Inflammatory macrophage treated with lipopolysaccharide for 4 hours (primary cell): Measurements from ENCODE around the gene NFX1.
"Not testable (repeated sequence)": the region's sequence is repeated elsewhere in the genome, so short reads cannot be mapped to it uniquely, and the experiment has no call there.

Experiments
- DNase-seq: peaks from one replicate; pipeline ENCODE4 v3.0.0-alpha.2; 2020

Gene NFX1

DNA sequence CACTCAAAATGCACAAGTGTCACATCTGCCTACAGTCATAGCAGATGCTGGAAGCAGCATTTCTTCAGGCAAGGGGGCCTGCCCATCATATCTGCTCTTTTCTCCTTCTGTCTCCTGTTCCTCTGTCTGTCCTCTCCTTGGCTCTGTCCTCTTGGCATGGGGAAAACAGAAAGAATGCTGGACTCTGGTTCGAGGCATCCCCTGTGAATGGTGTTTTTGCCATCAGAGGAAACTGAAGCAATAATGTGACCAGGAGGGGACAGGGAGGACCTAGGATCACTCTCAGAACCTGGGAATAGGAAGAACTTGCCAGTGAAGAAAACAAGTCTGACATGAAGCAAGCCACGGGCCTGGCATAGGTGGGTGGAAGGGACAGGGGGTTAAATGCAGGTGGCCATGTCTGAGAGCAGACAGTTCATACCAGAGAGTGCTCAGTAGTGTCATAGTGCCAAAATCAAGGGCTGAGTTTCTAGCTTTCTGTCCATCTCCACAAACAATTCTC lies 76.7 kb downstream of the NFX1 start:
- no peak for DNase-seq

DNA sequence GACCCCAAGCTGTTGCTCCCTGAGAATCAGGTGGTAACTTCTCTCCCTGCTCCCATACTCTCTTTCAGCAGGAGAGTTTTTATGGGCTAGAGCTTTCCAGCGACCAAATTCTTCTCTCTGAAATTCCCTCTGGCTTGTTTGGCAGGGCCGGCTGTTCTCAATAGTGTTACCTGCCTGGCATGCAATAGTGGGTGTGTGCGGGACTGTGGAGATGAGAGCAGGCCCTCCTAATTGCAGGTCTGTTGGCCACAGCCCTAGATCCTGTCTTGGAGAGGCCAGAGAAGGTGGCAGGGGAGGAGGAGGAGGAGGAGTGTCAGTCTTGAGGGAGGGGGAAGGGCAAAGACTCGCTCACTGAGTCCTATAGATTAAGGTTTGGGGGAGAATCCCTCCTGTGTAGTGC lies 82.6 kb downstream of the NFX1 start:
- no peak for DNase-seq

DNA sequence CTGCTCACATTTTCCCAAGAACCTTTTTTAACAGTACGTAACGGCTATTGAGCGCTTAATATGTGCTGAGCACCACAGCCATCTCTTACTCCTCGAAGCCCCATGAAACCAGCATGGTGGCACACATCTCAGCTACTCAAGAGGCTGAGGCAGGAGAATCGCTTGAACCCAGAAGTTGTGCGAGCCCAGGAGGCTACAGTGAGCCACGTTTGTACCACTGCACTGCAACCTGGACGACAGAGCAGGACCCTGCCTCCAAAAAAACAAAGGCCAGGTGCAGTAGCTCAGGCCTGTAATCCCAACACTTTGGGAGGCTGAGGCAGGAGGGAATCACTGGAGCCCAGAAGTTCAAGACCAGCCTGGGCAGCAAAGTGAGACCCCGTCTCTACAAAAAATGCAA lies 83.9 kb downstream of the NFX1 start:
- no peak for DNase-seq

DNA sequence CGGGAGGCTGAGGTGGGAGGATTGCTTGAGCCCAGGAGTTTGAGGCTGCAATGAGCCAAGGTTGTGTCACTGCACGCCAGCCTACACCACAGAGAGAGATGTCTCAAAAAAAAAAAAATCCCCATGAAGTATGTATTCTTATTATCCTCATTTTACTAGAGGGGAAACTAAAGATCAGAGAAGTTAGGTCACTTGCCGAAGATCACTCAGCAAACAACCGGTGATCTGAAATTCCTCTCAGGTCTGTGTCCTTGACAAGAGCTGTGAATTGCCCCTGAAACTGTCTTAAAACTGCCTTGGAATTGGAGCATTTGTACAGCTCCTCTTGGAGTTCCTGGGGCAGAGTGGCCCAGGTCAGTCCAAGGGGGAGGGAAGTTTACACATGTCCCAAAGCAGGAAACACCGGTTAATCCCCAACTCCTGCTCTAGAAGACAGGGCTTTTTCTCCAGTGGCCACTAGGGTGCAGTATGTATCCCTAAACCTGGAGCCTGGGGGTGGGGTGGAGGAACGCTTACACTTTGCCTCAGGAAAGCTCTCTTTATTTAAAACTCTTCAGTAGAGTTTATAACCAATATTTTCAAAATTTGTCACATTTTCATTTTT lies 84.4 kb downstream of the NFX1 start:
- DNase-seq, result peak; percentile 61

DNA sequence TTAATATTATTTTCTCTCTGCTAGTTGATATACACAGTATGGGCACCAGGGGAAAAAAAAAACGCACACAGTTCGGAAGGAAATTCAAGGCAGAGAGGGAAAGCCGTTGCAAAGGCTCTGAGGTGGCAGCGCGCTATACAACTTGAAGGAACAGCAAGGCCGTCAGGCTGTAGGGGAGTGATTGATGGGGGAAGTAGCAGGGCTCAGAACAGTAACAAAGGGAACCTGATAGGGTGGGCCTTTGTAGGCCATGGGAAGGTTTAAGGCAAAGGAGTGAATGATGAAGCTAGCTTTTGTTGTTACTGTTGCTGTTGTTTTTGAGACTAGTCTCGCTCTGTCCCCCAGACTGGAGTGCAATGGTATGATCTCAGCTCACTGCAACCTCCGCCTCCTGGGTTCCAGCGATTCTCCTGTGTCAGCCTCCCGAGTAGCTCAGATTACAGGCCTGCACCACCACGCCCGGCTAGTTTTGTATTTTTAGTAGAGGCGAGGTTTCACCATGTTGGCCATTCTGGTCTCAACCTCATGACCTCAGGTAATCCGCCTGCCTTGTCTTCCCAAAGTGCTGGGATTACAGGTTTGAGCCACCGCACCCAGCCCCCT lies 85.0 kb downstream of the NFX1 start:
- no peak for DNase-seq

DNA sequence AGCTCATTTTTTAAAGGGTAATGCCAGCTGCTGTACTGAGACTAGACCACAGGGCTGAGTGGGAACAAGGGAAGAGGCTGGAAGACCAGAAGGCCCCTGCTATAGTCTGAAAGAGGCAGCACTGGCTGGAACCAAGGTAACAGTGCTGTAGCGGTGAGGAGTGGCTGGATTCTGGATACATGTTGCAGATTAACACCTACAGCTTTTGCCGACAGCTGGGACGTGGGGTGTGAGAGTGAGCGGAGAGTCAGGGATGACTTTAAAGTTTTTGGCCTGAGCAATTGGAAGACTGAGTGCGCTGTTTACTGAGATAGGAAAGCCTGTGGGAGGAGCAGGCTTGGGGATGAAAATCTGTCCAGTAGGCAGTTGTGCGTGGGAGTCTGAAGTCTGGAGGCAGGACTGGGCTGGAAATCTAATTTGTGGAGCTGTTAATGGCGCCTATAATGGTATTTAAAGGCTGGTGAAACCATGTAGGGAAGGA lies 85.6 kb downstream of the NFX1 start:
- DNase-seq, result no peak

DNA sequence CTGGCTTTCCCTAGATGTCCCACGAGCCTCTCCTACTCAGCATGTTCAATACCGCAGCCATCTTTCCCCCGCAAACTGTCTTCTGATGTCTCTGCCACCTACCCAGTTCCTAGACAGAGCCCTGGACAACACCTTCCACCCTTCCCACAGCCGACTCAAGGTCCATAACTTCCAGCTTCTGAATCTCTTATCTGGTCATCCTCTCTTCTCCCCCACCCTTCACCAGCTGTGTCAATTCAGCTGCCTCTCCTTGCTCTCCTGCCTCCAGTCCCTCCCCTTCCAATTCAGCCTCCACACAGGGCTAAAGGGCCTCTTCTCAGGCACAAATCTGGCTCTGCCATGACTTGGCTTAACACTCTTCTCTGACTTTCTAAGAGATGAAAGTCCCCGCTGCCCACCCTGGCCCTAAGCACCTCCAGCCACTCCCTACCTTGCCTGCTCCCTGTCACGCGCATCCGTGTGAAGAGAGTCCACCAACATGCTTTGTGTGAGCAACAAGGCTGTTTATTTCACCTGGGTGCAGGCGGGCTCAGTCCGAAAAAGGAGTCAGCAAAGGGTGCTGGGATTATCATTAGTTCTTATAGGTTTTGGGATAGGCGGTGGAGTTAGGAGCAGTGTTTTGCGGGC lies 86.9 kb downstream of the NFX1 start:
- no peak for DNase-seq

DNA sequence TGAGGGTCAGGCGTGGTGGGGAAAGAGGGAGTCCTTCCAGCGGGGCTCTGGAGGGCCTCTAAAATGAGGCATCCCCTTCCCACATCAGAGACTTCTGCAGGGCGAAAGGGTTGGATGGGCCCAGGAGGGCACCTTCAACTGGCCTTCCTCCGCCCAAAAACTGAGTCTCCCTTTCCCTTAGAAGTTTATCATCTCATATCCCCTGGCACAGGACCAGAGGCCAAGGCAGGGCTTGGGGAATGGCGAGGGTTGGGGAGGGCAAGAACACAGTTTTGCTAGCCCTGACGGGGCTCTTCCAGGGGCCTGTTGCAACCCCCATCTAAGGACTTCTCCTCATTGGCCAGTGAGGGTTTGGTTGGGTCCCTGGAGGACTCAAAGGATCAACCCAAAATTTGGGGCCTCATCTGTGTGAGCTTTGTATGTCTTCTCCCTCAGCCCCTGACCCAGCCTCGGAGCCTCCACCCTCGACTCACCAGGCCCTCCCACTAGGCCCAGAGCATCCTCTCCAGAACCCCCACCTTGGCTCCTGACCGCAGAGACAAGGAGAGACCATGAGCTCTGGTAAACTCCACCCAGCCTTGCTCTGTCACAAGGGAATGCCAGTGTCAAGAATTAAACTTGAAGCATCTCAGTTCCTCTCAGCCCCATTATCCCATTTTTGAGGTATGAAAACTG lies 87.9 kb downstream of the NFX1 start:
- no peak for DNase-seq

DNA sequence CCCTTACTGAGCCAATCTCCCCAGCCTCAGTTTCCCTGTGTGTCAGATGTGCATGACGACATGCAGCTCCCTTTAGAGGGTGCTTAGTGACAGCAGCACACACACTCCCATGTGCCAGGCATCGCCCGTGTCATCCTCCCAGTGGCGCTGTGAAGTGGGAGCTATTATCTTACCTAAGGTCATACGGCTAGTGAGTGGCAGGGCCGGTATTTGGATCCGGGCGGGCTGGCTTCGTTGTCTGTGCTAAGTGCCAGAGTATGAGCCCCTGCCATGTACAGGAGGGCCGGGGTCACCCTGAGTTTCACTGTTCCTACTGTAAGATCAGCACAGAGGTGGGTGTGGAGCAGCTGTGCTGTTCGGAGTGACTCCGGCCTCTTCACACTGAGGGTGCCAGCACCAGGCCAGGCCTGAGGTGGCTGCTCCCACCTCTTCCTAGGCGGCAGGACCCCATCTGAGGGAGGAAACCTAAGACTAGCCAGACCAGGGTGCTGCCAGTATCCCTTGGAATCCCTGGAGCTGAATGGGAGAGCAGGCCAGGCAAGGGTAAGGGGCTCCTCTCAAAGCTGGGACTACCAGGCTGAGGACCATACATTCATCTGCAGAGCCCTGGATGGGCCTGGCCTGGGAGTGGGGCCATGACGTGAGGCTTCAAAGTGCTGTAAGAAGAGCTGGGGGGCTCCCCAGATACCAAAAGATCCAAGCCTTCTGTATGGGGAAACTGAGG lies 89.5 kb downstream of the NFX1 start:
- DNase-seq, result no peak

DNA sequence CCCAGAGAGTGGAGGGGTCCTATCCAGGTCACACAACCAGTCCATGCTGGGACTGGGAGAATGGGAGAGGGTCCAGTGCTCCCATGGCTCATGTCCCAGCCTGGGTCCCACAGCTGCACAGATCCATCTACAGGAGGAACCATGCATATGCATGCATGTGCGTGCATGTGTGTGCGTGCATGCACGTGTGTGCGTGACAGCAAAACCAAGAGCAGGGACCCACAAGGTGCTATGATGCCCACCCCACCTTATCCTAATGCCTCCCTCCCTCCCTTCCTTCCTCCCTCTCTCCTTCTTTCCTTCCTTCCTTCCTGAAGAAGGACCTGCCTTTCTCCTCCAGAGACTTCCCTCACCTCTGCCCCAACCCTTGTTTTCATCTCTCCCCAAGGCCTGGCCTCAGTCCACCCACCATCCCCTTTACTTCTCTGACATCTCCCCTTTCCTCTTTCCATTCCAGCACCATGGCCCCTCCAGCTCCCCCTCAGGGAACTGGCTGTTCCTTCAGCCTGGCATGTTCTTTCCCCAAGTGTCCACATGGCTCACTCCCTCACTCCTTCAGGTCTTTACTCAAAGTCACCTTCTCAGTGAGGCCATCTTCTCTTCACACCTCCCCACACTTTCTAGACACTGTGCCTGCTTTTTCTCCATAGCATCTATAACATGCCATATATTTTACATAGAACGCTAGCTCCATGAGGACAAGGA lies 90.2 kb downstream of the NFX1 start:
- no peak for DNase-seq

DNA sequence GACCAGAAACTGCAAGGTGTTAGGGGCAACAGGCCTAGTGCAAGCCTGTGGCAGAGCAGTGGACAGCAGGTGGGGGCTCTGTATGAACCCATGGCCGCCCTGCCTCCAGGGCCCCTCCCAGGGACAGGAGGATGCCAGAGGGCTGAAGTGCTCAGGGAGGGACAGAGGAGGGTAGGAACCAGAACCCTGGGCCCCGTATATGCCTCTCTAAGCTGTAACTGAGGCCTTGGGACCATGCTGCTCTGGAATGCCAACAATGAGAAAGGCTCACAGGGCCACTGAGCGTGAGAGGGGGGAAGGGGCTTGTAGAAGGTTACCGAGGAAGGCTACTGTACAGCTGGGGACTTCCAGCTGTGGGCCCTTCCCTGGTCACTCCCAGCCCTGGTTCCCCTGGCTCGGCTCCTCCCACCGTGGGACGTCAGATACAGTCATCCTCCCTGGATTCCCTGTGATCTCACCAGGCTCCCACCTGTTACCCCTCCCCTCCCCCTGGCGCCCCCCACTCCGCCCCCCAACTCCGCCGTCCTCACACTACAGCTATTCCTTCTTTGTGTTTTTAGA lies 91.0 kb downstream of the NFX1 start:
- no peak for DNase-seq

DNA sequence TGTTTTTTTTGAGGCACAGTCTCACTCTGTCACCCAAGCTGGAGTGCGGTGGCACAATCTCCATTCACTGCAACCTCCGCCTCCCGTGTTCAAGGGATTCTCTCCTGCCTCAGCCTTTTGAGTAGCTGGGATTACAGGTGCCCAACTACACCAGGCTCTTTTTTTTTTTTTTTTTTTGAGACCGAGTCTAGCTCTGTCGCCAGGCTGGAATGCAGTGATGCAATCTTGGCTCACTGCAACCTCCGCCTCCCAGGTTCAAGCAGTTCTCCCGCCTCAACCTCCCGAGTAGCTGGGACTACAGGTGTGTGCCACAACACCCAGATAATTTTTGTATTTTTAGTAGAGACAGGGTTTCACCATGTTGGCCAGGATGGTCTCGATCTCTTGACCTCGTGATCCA lies 92.1 kb downstream of the NFX1 start:
- DNase-seq, result not testable (repeated sequence)

DNA sequence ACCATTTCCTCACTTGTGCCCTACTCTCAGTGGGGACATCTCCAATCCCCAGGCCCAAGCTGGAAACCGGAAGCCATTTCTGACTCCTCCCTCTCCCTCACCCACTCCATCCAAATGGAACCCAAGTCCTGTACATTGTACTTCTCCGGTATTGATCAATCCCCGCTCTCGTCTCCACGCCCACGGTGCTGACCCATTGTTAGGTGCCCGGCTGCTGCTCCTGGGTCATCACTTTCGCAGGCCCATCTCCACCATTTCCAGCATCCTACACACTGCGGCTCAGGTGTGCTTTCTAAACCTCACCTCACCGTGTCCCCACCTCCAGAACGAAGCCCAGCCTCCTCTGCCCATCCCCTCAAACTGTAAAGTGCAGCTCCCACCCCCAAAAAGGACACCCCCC lies 93.1 kb downstream of the NFX1 start:
- DNase-seq, result not testable (repeated sequence)

DNA sequence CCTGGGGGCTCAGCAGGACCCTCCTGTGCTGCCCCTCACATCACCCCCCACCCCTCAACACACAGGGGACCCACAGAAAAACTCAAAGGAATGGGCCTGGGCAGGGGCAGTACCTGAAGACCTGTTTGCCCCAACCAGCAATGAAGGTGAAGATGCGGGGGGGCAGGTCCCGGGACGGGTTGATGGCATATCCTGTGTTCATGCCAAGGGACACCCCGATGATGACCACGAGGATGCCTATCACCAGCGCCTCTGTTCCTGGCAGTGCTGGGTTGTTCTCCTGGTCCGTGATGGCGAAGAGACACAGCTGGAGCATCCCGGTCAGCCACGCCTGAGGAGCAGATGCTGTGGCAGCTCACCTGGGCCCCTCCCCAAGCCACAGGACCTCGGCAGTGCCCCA lies 95.2 kb downstream of the NFX1 start:
- DNase-seq, result not testable (repeated sequence)

DNA sequence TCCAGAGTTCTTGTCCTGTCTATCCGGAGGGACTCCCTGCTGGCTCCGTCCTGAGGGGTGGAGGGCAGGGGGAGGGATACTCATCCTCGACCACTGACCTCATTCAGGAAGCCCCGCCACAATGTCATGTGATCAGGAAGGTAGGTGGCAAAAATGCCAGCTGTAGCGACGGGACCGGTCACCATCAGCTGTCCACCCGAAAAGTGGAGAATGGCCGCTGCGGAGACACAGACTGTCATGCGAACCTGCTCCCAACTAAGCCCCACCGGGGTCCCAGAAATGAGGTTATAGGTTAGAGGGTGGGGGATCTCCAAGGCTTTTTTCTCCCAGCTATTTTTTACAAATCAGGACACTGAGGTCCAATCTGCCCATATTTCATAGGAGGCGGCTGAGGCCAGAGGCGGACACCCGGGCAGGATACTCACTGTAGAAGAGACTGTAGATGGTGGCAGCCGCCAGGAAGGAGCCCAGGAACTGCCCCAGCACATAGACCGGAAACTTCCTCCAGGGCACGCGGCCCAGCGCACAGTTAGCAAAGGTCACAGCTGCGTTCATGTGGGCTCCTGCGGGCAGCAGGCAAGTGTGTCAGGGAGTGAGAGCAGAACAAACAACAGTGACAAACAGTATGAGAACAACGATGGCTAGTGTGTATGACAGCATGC lies 95.8 kb downstream of the NFX1 start:
- not testable (repeated sequence) for DNase-seq

DNA sequence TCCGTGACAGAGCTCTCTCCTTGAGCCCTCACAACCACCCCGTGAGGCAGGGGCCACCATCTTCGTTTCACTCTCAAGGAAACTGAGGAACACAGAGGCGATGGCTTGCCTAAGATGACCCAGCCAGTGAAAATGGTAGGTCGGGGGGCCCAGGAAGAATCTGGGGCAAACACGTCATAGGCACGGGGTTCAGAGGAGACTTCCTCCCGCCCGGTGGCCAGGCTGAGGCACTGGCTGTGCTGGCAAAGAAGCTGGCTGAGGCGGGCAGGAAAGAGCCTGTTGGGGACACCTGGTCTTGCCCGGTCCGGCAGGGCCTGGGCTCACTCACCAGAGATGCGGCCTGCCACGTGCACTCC lies 96.3 kb downstream of the NFX1 start:
- DNase-seq, result not testable (repeated sequence)

DNA sequence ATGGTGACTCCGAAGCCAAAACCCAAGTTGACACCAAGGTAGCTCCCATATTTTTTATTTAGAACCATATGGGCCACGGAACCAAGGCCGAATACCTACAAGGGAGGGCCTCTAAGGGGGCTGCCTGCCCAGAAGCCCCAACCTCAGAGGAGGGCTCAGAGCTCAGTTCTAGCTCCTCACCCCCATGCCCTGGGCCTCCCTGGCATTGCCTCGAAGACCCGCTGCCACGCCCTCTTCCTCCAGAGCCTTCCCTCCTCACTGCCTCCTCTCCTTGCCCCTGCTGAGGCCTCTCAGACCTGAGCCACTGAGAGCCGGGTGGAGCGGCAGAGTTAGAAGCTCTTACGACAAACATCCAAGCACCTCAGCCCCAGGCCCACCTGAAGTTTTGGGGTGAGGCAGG lies 96.7 kb downstream of the NFX1 start:
- DNase-seq, result not testable (repeated sequence)

DNA sequence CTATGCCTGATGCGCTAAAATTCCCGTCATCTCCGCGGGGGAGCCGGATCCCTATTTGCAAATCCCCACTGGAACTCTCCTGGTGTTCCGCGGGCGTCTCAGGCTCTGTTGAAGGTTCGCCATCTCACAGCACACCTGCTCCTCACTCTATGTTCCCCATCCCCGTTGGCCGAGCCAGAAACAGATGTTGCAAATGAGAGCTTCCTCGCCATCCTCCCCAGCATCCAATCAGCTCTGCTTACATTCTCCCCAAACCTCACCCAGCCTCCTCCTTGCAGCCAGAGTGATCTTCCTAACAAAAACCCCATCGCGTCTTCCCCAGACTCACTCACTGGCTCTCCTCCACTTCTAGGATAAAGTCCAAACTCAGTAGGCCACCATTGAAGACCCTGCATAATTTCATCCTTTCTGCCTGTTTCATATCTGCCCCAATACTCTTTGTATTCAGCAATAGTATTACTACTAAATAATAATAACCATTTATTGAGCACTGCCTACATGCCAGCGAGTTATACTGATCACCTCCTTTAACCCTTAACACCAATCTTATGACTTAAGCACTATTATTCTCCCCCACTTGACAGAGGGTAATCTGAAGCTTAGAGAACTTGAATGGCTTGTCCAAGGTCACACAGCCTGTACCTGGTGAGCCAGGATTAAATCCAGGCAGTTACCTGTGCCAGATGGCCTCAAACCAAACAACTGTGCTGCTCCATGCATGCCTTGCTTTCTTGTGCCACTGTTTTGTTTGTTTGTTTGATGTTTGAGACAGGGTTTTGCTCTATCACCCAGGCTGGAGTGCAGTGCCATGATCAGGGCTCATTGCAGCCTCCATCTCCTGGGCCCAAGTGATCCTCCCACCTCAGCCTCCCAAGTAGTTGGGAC lies 98.0 kb downstream of the NFX1 start:
- no peak for DNase-seq

DNA sequence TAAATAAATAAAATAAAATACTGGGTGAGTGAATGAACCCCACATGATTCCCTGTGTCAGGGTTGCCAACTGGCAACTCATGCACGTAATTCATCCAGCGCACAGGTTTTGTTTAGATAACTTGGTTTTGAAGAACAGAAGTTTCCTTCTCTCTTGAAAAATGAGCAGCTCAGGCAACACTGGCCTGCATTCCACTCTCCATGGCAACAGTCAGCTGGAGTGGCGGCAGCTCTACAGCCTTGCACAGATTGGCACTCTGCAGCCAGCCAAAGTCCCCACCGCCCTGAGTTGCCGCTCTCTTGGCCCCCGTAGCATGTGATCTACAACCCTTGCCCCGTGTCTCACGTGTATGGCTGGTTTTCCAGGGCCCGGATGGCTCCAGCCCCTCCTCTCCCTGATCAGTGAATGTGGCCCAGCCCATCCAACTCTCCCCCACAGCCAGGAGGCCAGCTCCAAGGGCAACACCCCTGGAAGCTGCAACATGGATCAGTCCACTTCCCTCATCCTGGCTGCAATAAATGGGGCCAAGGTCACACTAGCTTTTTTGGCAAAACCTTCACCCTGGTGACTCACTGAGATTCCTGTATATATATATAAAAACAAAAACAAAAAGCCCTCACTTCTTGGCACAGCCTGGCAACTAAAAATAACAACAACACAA lies 100.9 kb downstream of the NFX1 start:
- DNase-seq, result peak; percentile 39

DNA sequence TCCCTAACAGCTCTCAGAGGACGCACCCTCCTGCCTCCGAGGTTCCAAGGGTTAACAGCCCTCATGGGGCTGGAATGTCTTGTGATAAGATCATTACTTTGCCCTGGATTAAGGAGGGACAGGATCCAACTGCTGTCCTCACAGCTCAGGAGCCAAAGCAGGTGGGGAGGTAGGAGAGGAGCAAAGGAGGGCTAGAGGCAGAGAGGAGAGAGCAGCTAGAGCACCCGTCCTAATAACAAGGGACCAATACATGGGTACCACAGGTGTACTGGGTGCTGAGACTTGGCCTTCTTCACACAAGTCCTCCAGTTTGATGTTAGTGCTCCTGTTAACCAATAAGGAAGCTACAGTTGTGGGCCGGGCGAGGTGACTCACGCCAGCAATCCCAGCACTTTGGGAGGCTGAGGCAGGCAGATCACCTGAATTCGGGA lies 102.3 kb downstream of the NFX1 start:
- not testable (repeated sequence) for DNase-seq
